Measurements from ENCODE around the gene NLRC5.

The NLRC5 gene

DNA sequence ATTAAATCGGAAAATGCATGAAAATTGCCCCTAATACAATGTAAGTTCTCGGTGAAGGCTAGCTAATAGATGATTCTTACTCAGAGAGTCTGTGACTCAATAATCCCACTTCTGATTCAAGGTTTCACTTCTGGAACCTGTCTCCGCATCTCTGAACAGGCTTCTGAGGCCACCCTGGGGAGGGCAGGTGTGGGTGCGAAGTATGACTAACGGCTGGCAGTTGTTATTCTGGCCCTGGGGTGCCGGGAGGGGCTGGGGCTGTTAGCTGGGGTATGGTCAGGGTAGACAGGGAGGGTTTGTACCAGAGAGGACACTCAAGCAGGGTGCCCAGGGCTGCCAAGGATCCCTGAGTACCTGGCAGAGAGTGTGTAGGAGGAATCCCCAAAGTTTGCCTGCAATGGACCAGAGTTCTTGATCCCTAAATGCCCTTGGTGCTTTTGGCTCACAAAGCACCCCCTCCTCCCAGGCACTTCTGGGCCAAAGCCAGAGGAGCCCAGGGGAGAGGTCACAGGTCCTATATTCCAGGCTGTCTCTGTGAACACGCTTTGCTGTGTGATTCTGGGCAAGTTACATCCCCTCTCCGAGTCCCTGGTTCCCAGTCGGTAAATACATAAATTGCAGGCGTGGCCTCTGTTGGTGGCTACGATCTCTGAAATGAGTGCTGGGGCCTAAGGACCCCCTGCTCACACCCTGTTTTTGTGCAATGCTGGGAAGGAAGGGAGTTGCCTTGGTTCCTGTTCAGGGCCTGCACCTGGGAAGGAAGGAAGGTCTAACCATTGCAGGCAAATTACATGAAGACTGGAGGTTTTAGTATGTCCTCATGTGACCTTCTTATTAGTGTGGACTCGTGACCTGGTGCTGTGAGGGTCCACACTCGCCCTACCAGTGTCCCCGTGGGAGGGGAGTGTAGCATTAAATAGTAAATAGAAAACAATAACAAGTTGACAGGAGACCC lies 53.1 kb downstream of the NLRC5 start:
- POLR2A ChIA-PET: no interaction called here
- CTCF ChIA-PET: interaction anchor here (1.1 kb wide), 1 partner anchor 175 kb away, joined by 3 read pairs; no protein-coding TSS in a partner anchor
- no peak overlapping the region for H3K4me3 ChIP-seq (ENCODE audit: low read depth, low read length)
- no peak for DNase-seq (ENCODE audit: low read depth, low spot score)
- TF ChIP-seq, protein P1, sequence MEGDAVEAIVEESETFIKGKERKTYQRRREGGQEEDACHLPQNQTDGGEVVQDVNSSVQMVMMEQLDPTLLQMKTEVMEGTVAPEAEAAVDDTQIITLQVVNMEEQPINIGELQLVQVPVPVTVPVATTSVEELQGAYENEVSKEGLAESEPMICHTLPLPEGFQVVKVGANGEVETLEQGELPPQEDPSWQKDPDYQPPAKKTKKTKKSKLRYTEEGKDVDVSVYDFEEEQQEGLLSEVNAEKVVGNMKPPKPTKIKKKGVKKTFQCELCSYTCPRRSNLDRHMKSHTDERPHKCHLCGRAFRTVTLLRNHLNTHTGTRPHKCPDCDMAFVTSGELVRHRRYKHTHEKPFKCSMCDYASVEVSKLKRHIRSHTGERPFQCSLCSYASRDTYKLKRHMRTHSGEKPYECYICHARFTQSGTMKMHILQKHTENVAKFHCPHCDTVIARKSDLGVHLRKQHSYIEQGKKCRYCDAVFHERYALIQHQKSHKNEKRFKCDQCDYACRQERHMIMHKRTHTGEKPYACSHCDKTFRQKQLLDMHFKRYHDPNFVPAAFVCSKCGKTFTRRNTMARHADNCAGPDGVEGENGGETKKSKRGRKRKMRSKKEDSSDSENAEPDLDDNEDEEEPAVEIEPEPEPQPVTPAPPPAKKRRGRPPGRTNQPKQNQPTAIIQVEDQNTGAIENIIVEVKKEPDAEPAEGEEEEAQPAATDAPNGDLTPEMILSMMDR (IDR thresholded peaks at IDR 0.05; ENCODE audit: insufficient read depth, low read length, missing control alignments): no peak

DNA sequence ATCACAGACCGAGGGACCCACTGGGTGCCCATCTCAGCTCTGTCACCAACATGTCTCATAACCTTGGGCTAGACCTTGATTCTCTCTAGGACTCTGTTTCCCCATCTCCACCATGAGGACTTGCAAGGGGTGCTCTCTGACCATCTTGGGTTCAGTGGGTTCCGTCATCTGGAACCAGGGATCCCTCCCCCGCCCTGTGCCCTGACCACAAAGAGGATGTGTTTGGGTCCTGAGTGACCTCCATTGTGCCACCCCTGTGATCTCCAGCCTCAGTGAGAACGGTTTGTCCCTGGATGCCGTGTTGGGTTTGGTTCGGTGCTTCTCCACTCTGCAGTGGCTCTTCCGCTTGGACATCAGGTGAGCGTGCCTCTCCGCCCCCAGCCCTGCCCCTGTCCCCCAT lies 53.9 kb downstream of the NLRC5 start:
- ChIA-PET CTCF (no interaction called here), POLR2A (no interaction called here)
- H3K4me3 ChIP-seq (ENCODE audit: low read depth, low read length): no peak overlapping the region
- TF ChIP-seq, protein P1 (IDR thresholded peaks at IDR 0.05; ENCODE audit: insufficient read depth, low read length, missing control alignments): no peak
- DNase-seq (ENCODE audit: low read depth, low spot score): no peak

DNA sequence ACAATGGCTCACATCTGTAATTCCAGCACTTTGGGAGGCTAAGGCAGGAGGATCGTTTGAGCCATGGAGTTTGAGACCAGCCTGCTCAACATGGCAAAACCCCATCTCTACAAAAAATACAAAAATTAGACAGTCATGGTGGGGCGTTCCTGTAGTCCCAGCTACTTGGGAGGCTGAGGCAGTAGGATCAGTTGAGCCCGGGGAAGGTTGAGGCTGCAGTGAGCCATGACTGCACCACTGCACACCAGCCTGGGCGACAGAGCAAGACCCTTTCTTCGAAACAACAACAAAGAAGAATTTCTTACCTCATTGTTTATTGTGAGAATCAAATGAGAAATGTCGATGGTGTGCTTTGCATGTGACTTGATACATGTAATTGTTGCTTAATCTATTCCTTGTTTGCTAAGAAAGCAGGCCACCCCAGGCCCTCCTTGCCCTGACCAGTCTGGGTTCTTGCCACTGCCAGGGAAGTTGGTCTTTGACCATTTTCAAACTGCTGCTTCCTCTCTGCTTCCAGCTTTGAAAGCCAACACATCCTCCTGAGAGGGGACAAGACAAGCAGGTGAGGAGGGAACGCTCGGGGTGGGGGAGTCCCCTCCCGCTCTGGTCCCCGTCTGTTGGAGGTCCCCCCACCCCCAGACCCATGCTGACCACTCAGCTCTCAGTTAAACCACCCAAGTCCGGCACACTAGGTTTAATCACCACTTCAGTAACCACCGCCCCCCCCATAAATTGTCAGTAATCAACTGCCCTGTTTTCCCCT lies 55.8 kb downstream of the NLRC5 start:
- H3K4me3 ChIP-seq (ENCODE audit: low read depth, low read length): no peak overlapping the region
- ChIA-PET CTCF (interaction anchor here (0.8 to 3.3 kb wide), 20 partner anchors 8 to 261 kb away, joined by 3 to 38 read pairs (median 4); partner anchors contain the start of gene CETP), POLR2A (no interaction called here)
- DNase-seq (ENCODE audit: low read depth, low spot score): no peak
- TF ChIP-seq, protein P1 (IDR thresholded peaks at IDR 0.05; ENCODE audit: insufficient read depth, low read length, missing control alignments): no peak

DNA sequence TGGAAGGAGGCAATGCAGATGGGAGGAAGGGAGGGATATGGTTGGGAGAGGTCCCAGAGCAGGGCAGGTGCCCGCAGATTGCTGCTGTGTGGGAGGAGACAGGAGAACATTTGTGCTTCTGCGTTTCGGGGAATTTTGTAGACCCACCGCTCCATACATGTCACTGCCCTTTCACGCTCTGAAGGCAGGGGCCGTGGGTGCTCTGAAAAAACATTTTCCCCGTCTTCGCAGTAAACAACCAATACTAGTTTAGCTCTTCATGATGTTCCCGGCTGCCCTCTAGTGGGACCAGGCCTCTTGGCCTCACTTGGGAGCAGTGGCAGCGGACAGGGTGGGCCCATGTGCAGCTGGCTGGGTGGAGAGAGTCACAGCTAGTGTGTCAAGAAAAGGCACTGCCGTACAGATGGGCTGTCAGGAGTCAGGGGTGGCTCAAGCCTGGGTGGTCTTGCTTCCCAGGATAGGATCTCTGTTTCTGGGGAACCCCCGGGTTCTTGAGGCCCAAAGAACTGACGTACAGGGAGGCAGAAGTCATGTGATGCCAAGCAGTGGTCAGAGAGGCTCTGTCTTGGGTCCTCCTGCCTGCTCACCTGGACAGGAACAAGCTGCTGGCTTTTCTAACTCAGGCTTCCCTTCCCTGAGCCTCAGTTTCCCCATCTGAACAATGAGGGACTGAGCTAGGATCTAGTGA lies 56.5 kb downstream of the NLRC5 start:
- POLR2A ChIA-PET: no interaction called here
- no peak overlapping the region for H3K4me3 ChIP-seq (ENCODE audit: low read depth, low read length)
- TF ChIP-seq, protein P1 (IDR thresholded peaks at IDR 0.05; ENCODE audit: insufficient read depth, low read length, missing control alignments): peak; percentile 81
- DNase-seq (ENCODE audit: low read depth, low spot score): no peak
- CTCF ChIA-PET: interaction anchor here (0.6 to 3.3 kb wide), 26 partner anchors 9 to 262 kb away, joined by 3 to 38 read pairs (median 4); partner anchors contain the start of genes CETP and NLRC5

DNA sequence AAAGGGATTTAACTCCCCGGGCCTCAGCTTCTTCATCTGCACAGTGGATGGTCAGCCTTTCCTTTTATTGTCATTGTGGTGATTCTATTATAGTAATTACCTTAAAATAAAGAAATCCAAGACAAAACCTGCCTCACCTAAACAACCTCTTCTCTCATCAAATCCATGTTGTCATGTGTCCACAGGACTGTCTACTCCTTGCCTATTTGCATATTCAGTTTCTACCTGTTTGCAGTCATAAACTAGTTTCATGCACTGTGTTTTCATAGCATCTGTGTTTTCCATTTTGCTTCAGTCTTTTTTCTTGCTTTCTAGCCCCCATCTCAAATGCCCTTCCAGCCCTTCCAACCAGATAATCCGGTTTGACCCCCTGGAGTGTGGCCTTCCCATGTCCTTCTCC lies 58.7 kb downstream of the NLRC5 start:
- DNase-seq (ENCODE audit: low read depth, low spot score): no peak
- POLR2A ChIA-PET: no interaction called here
- CTCF ChIA-PET: no interaction called here
- no peak overlapping the region for H3K4me3 ChIP-seq (ENCODE audit: low read depth, low read length)
- TF ChIP-seq, protein P1 (IDR thresholded peaks at IDR 0.05; ENCODE audit: insufficient read depth, low read length, missing control alignments): no peak

Data from AG04449 (cell line).